ENCODE results near the gene VEGFB. TPM values are rescaled to one million over a fixed set of nuclear protein-coding genes. Genes with fewer than 3 reads are reported as not detected.

Gene VEGFB
- total RNA-seq, 2 experiments from 2014 or later, result 81.5 to 87.8 TPM

DNA sequence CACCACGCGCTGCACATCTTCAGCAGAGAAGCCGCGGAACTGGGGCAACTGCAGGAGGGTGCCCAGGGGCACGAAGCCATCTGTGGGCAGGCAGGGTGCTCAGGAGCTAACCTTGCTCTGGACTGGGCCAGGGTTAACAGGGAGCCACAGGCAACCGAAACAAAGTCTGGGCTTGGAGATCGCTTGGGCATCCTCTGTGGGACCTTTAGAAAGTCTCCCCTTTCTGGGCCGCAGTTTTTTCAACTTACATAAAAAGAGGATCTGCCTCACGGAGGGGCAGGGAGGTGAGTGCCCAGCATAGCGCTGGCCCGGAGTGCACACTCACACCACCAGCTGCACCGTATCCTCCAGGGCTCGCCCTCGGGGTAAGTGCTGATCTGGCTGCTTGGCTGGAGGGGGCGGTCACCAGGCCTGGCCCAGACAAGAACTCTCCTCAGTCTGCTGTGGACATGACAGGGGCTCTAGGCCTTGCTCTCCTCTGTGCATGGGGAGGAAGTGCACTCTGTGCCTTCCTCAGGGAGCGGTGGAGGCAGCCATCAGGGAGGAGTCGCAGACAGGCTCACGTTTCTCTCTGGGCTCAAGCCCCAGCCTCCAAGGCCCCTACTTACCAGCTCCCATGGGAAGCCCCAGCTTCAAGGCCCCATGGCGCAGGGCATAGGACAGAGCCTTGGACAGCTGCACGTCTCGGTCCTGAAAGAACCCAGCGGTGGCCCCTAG, 9.3 kb upstream of the VEGFB start:
- Mint-ChIP-seq H3K9me3 (ENCODE audit: insufficient read depth) (no peaks in the 10 kb centered on the region), H3K27ac (peak overlapping the region; percentile 88), H3K4me1 (ENCODE audit: low read depth) (peaks cover 40% of the 10 kb centered on the region), H3K36me3 (ENCODE audit: low read depth) (peaks cover 40% of the 10 kb centered on the region), H3K27me3 (ENCODE audit: low read depth) (no peaks in the 10 kb centered on the region), H3K4me3 (peak overlapping the region; percentile 88)
- ATAC-seq (no peak), DNase-seq (no peak)
- CTCF ChIA-PET, result interaction anchor here (3.3 to 5.3 kb wide), 2 partner anchors 19 to 79 kb away, joined by 12 to 66 read pairs; partner anchors contain the start of genes ESRRA and FERMT3
- POLR2A ChIA-PET, result interaction anchor here (0.8 to 5.9 kb wide), 12 partner anchors 8 to 59 kb away, joined by 3 to 83 read pairs (median 4); partner anchors contain the start of genes BAD, FERMT3, FKBP2 and PPP1R14B

DNA sequence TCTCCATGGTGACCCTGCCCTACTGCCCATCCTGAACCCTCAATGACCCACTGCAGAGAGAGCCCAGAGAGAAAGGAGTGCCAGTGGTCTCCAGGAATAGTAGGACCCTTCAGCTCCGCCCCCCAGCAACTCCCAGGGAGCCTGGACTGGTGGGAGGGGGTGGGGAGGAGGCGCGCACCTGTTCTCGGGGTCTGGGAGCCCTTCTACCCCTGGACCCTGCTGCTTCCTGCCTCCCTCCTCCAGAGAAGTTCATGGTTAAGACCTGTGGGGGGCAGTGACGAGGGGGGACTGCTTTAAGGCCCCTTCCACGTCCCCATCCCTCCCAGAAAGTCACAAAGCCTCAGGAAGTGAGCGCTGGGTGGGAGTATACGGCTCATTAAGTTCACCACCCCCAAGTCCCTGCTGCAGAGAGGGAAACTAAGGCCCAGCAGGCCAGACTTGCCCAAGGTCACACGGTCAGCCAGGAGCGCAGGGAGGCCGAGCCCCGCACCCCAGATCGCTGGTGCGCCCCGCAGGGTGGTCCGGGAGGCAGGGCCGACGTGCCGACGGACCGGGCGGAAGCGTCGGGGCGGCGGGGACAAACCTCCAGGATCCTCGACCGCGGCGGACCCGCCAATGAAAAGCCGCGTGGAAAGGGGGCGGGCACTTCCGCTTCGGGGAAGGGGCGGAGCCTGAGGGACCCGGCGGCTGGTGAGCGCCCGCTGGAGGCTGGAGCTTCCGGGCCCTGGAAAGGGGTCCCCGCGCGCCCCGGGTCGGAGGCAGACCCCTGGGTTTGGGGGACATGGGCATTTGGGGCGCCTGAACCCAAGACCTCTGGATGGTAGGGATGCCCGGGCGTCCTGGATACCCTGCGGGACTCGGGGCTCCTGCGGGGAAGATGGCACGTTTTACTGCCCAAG, 8.5 kb upstream of the VEGFB start, which contains the start of the genes NUDT22 and TRPT1:
TSS of gene NUDT22 (plus strand) at position 667 of the 899 bp plus-strand sequence. CDS start 379 bp downstream, outside the sequence.
TSS of gene TRPT1 (minus strand) at position 579 of the 899 bp plus-strand sequence. CDS start at position 253, 326 bp downstream.
- ChIA-PET POLR2A (interaction anchor here (0.6 to 5.9 kb wide), 16 partner anchors 9 to 130 kb away, joined by 3 to 83 read pairs (median 6); partner anchors contain the start of genes BAD, FERMT3, FKBP2 and GPR137), CTCF (interaction anchor here (0.7 to 5.3 kb wide), 11 partner anchors 9 to 92 kb away, joined by 3 to 66 read pairs (median 5); partner anchors contain the start of genes ESRRA, FERMT3, PRDX5 and TRMT112)
- Mint-ChIP-seq H3K27me3 (ENCODE audit: low read depth) (no peaks in the 10 kb centered on the region), H3K4me3 (peak within 1 kb of the TSS; percentile 88), H3K4me1 (ENCODE audit: low read depth) (peaks cover 42% of the 10 kb centered on the region), H3K9me3 (ENCODE audit: insufficient read depth) (no peaks in the 10 kb centered on the region), H3K36me3 (ENCODE audit: low read depth) (peaks cover 33% of the 10 kb centered on the region), H3K27ac (peak within 1 kb of the TSS; percentile 91)
- peak; percentile 95 for DNase-seq
- peak; percentile 68 for ATAC-seq

DNA sequence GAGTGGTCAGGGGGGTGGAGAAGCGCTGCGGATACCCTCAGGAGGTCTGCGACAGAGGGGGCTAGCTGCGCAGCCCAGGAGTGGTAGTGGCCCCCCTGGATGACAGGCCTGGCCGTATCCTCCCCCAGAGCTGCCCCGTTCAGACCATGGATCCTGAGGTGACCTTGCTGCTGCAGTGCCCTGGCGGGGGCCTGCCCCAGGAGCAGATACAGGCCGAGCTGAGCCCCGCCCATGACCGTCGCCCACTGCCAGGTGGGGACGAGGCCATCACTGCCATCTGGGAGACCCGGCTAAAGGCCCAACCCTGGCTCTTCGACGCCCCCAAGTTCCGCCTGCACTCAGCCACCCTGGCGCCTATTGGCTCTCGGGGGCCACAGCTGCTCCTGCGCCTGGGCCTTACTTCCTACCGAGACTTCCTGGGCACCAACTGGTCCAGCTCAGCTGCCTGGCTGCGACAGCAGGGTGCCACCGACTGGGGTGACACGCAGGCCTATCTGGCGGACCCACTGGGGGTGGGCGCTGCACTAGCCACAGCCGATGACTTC, 7.8 kb upstream of the VEGFB start:
- H3K4me3 Mint-ChIP-seq, result peak overlapping the region; percentile 88
- POLR2A ChIA-PET, result interaction anchor here (0.6 to 5.9 kb wide), 14 partner anchors 10 to 130 kb away, joined by 3 to 83 read pairs (median 8); partner anchors contain the start of genes BAD, FERMT3, FKBP2 and GPR137
- CTCF ChIA-PET, result interaction anchor here (0.7 to 5.3 kb wide), 12 partner anchors 9 to 91 kb away, joined by 3 to 66 read pairs (median 4); partner anchors contain the start of genes ESRRA, FERMT3, PRDX5 and TRMT112
- H3K27me3 Mint-ChIP-seq (ENCODE audit: low read depth), result no peaks in the 10 kb centered on the region
- no peaks in the 10 kb centered on the region for H3K9me3 Mint-ChIP-seq (ENCODE audit: insufficient read depth)
- H3K4me1 Mint-ChIP-seq (ENCODE audit: low read depth), result peaks cover 47% of the 10 kb centered on the region
- peak overlapping the region; percentile 91 for H3K27ac Mint-ChIP-seq
- peak; percentile 50 for ATAC-seq
- peaks cover 28% of the 10 kb centered on the region for H3K36me3 Mint-ChIP-seq (ENCODE audit: low read depth)
- DNase-seq, result peak; percentile 79

DNA sequence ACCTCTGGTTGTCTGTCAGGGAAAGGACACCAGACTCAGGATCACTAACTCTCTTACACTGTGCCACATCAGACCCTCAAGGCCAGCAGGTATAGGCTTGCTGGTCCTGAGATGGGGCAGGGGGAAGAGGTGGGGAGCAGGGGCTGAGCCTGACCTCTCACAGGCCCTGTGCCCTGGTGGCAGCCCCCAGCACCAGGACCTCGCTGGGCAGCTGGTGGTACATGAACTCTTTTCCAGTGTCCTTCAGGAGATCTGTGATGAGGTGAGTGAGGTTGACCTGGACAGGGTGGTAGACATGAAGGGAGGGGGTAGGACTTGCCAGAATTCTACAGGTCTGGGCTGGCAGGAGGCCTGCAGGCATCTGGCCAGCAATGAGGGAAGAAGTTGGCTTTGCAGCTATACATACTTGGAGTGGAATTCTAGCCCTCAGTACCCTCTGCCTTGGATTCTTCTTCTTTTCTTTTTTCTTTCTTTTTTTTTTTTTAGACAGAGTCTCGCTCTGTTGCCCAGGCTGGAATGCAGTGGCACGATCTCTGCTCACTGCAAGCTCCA, 6.9 kb upstream of the VEGFB start:
- no peaks in the 10 kb centered on the region for H3K27me3 Mint-ChIP-seq (ENCODE audit: low read depth)
- H3K36me3 Mint-ChIP-seq (ENCODE audit: low read depth), result peaks cover 29% of the 10 kb centered on the region
- POLR2A ChIA-PET, result interaction anchor here (0.6 to 5.9 kb wide), 7 partner anchors 12 to 57 kb away, joined by 3 to 83 read pairs (median 8); partner anchors contain the start of genes BAD, FERMT3, FKBP2 and GPR137
- peaks cover 56% of the 10 kb centered on the region for H3K4me1 Mint-ChIP-seq (ENCODE audit: low read depth)
- peak overlapping the region; percentile 88 for H3K4me3 Mint-ChIP-seq
- CTCF ChIA-PET, result interaction anchor here (1.0 to 5.3 kb wide), 5 partner anchors 22 to 77 kb away, joined by 4 to 66 read pairs (median 5); partner anchors contain the start of genes ESRRA and FERMT3
- ATAC-seq (no peak), DNase-seq (no peak)
- H3K9me3 Mint-ChIP-seq (ENCODE audit: insufficient read depth), result no peaks in the 10 kb centered on the region
- H3K27ac Mint-ChIP-seq, result peak overlapping the region; percentile 91

DNA sequence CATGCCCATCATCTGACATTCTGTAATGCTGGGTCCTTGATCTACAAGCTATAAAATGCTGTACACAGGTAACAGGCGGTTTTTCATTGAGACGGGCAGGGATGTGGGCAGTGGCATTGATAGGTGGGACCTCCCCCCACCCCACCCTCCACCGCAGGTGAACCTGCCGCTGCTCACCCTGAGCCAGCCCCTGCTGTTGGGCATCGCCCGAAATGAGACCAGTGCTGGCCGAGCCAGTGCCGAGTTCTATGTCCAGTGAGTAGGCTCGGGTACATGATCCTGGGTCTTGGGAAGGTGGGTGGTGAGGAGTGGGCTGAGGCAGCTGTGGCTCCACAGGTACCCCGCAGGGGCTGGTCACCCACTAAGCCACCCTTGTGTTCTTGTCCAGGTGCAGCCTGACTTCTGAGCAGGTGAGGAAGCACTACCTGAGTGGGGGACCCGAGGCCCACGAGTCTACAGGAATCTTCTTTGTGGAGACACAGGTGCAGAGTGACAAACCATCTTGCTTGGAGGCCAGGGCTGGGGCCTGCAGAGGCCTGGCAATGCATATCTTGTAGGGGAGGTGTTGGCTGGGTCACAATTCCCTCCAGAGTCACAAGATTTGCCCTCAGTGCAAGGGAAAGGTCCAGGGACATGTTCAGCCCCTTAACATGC, 5.2 kb upstream of the VEGFB start:
- CTCF ChIA-PET, result interaction anchor here (0.8 to 5.9 kb wide), 6 partner anchors 15 to 75 kb away, joined by 3 to 40 read pairs (median 5); partner anchors contain the start of genes CATSPERZ and FERMT3
- POLR2A ChIA-PET, result interaction anchor here (0.6 to 2.7 kb wide), 6 partner anchors 10 to 1638 kb away, joined by 3 to 14 read pairs (median 4); partner anchors contain the start of genes FERMT3 and TUT1
- DNase-seq (no peak), ATAC-seq (no peak)
- H3K36me3 Mint-ChIP-seq (ENCODE audit: low read depth), result peaks cover 21% of the 10 kb centered on the region
- H3K27me3 Mint-ChIP-seq (ENCODE audit: low read depth), result no peaks in the 10 kb centered on the region
- peak overlapping the region; percentile 87 for H3K4me3 Mint-ChIP-seq
- H3K4me1 Mint-ChIP-seq (ENCODE audit: low read depth), result peaks cover 66% of the 10 kb centered on the region
- H3K27ac Mint-ChIP-seq, result peak overlapping the region; percentile 91
- H3K9me3 Mint-ChIP-seq (ENCODE audit: insufficient read depth), result no peaks in the 10 kb centered on the region

DNA sequence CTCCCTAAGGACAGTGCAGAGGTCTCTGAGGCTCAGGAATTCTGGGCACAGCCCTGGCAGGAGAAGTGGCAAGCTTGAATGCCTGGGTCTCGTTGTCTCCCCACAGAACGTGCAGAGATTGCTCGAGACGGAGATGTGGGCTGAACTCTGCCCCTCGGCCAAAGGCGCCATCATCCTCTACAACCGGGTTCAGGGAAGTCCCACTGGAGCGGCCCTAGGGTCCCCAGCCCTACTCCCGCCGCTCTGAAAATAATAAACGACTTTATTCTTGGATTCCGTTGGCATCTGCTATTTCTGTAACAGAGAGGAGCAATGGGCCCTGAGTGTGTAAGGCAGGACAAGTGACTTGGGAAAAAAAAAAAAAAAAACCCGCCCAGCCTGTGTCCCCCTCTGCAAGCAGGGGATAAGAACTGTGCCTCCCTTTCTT, 4.6 kb upstream of the VEGFB start:
- CTCF ChIA-PET, result interaction anchor here (0.8 to 5.9 kb wide), 5 partner anchors 14 to 75 kb away, joined by 3 to 40 read pairs (median 6); partner anchors contain the start of genes CATSPERZ and FERMT3
- peaks cover 21% of the 10 kb centered on the region for H3K36me3 Mint-ChIP-seq (ENCODE audit: low read depth)
- H3K9me3 Mint-ChIP-seq (ENCODE audit: insufficient read depth), result no peaks in the 10 kb centered on the region
- ATAC-seq (no peak), DNase-seq (no peak)
- H3K27ac Mint-ChIP-seq, result peak overlapping the region; percentile 91
- POLR2A ChIA-PET, result interaction anchor here (0.6 to 2.7 kb wide), 6 partner anchors 10 to 1638 kb away, joined by 3 to 14 read pairs (median 4); partner anchors contain the start of genes FERMT3, FKBP2 and TUT1
- H3K27me3 Mint-ChIP-seq (ENCODE audit: low read depth), result no peaks in the 10 kb centered on the region
- H3K4me1 Mint-ChIP-seq (ENCODE audit: low read depth), result peaks cover 60% of the 10 kb centered on the region
- peak overlapping the region; percentile 87 for H3K4me3 Mint-ChIP-seq

DNA sequence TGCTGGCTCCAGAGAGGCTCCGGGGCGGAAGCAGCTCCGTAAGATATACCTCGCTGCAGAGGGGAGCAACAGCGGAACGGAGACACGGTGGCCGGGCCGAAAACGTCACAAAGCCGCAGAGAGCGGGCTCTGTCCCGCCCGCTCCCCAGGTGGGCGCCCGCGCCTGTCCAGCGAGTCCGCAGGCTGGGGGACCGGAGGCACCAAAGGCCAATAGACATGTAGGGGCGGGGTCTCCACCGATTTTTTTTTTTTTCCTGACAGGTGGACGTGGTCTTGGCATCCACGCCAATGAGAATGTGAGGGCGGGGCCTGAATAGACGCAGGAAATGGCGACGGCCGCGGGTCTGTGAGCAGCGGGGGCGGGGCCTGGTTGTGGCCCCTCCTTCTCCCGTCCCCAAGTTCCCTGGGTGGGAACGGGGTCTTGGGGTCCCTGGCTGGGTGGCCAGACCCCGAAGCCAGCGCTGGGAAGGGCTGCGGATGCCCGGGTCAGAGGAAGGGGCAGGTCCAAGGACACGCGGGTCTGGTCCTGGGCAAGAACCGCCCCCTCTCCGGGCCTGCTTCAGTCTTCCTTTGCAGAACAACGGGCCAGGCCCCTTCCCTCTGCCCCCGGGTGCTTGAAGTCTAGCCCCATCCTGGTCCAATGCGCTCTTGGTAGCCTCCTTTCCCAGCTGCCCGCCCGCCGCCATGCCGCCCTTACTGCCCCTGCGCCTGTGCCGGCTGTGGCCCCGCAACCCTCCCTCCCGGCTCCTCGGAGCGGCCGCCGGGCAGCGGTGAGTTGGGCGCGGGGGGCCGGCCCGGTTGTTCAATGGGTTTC, 4.0 kb upstream of the VEGFB start, which contains the start of gene DNAJC4:
TSS of gene DNAJC4 (plus strand) at position 378 of the 814 bp plus-strand sequence. CDS start at position 685, 307 bp downstream.
- ChIA-PET POLR2A (interaction anchor here (0.6 to 2.7 kb wide), 6 partner anchors 10 to 1639 kb away, joined by 3 to 14 read pairs (median 4); partner anchors contain the start of genes FERMT3, FKBP2 and TUT1), CTCF (interaction anchor here (0.8 to 5.9 kb wide), 6 partner anchors 10 to 74 kb away, joined by 3 to 40 read pairs (median 5); partner anchors contain the start of genes CATSPERZ and FERMT3)
- Mint-ChIP-seq H3K4me3 (peak within 1 kb of the TSS; percentile 87), H3K27me3 (ENCODE audit: low read depth) (no peaks in the 10 kb centered on the region), H3K9me3 (ENCODE audit: insufficient read depth) (no peaks in the 10 kb centered on the region), H3K27ac (peak within 1 kb of the TSS; percentile 91), H3K36me3 (ENCODE audit: low read depth) (peaks cover 24% of the 10 kb centered on the region), H3K4me1 (ENCODE audit: low read depth) (peaks cover 59% of the 10 kb centered on the region)
- ATAC-seq (peak; percentile 52), DNase-seq (peak; percentile 94)

DNA sequence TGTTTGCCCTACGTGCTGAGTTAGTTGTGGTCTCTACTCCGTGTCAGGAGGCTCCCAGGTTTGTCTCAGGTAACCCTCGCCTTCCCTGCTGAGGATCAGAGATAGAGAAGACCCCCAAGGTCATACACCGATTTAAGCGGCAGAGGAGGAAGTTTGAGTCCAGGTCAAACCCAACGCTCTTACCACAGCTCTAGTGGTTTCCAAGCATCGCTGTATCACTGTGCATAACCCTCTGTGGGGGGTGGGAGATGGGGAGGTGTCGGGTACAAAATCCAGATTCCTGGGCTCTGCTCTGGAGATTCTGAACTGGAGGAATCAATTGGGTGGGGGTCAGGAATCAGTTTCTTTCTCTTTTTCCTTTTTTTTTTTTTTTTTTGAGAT, 3.4 kb upstream of the VEGFB start:
- Mint-ChIP-seq H3K4me1 (ENCODE audit: low read depth) (peaks cover 63% of the 10 kb centered on the region), H3K4me3 (peak overlapping the region; percentile 87), H3K27ac (peak overlapping the region; percentile 91), H3K36me3 (ENCODE audit: low read depth) (peaks cover 26% of the 10 kb centered on the region), H3K27me3 (ENCODE audit: low read depth) (no peaks in the 10 kb centered on the region), H3K9me3 (ENCODE audit: insufficient read depth) (no peaks in the 10 kb centered on the region)
- no peak for ATAC-seq
- CTCF ChIA-PET, result interaction anchor here (1.0 to 5.9 kb wide), 7 partner anchors 9 to 74 kb away, joined by 3 to 40 read pairs (median 3); partner anchors contain the start of genes FERMT3 and FKBP2
- no peak for DNase-seq
- POLR2A ChIA-PET, result interaction anchor here (1.0 to 2.7 kb wide), 3 partner anchors 9 to 24 kb away, joined by 3 to 14 read pairs (median 4); partner anchors contain the start of genes FERMT3 and FKBP2

DNA sequence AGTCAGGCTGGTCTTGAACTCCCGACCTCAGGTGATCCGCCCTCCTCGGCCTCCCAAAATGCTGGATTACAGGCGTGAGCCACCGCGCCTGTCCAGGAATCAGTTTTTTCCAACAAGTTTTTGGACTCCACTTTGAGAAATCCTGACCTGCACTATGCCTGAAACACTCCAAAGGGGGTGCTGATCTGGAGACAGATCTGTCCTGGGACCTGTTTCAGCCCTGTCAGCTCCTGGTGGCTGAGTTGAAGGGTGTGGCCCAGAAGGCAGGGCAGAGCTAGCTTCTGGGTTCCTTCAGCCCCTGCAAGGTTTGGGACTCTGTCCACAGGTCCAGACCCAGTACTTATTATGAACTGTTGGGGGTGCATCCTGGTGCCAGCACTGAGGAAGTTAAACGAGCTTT, 2.8 kb upstream of the VEGFB start:
- H3K27me3 Mint-ChIP-seq (ENCODE audit: low read depth), result no peaks in the 10 kb centered on the region
- peak overlapping the region; percentile 87 for H3K4me3 Mint-ChIP-seq
- peaks cover 65% of the 10 kb centered on the region for H3K4me1 Mint-ChIP-seq (ENCODE audit: low read depth)
- H3K27ac Mint-ChIP-seq, result peak overlapping the region; percentile 91
- no peak for DNase-seq
- ChIA-PET CTCF (interaction anchor here (0.9 to 5.9 kb wide), 6 partner anchors 10 to 1150 kb away, joined by 3 to 40 read pairs (median 3); partner anchors contain the start of genes FERMT3 and FKBP2), POLR2A (interaction anchor here (1.0 to 2.7 kb wide), 3 partner anchors 8 to 86 kb away, joined by 3 to 14 read pairs (median 6); partner anchors contain the start of genes FERMT3, PRDX5 and TRMT112)
- peaks cover 26% of the 10 kb centered on the region for H3K36me3 Mint-ChIP-seq (ENCODE audit: low read depth)
- no peaks in the 10 kb centered on the region for H3K9me3 Mint-ChIP-seq (ENCODE audit: insufficient read depth)
- no peak for ATAC-seq
